GM21723 (cell line): Measurements from ENCODE around the gene WTIP.
"Not testable (repeated sequence)": the region's sequence is repeated elsewhere in the genome, so short reads cannot be mapped to it uniquely, and the experiment has no call there.

Experiments used
- ATAC-seq: cut with Tn5 transposase; IDR thresholded peaks from one replicate; pipeline ENCODE4 v1.9.1; 2021; ENCODE audit warnings: mild to moderate bottlenecking, moderate library complexity; ENCODE audit not compliant: unreplicated experiment

WTIP gene

DNA sequence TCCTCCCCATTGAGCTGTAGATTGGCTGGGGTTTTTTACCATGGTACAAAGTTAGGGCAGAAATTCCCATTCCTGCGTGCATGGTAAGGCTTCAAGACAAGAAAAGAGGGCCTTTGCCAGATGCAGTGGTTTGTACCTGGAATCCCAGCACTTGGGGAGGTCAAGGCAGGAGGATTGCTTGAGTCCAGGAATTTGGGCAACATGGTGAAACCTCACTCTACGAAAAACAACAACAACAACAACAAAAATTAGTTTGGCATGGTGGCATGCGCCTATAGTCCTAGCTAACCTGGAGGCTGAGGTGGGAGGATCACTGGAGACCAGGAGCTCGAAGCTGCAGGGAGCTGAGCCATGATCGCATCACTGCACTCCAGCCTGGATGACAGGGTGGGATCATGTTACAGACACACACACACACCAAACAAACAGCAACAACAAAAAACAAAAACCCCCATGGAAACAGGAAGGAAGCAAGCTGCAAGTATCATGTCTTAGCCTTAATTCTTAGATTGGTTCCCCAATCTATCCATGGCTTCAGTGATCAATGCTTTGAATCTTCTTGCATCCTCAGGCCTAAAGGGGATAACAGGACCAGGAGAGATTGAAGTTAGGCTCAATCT lies 5.5 kb upstream of the WTIP start:
- no peak for ATAC-seq

DNA sequence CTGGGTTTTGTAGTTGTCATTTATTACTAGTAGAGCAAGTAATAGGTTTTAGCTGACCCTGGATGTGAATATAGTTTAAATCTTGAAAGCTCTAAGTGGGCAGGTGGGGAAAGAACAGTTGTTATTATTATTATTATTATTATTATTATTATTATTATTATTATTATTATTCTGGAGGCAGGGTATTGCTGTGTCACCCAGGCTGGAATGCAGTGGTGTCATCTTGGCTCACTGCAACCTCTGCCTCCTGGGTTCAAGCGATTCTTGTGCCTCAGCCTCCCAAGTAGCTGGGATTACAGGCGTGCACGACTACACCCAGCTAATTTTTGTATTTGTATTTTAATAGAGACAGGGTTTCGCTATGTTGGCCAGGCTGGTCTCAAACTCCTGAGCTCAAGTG lies 3.1 kb upstream of the WTIP start:
- not testable (repeated sequence) for ATAC-seq

DNA sequence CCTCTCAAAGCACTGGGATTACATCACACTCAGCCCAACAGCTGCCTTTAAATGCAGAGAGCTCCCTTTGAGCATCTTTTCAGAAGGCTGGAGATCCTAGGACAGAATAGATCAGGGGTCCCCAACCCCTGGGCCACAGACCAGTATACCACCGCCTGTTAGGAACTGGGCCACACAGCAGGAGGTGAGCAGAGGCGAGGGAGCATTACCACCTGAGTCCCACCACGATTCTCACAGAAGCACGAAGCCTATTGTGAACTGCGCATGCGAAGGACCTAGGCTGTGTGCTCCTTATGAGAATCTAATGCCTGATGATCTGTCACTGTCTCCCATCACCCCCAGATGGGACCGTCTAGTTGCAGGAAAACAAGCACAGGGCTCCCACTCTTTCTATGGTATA lies 2.2 kb upstream of the WTIP start:
- ATAC-seq, result no peak

DNA sequence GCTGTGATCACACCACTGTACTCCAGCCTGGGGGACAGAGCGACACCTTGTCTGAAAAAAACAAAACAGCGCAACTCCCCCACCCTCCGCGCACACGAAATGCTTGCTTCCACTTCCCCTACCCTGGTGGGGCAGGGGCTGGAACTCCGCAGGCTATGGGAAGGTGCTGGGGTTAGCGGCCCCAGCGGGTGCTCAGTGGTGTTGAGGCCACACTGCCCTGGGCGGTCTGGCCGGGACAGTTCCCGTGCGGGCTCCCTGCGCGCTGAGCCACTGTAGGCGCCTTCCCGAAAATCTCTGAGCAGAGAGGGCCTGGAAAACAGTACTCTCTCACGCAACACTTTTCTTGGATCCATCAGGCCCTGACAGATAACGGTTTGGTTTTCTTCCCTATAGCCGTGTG lies 1.1 kb upstream of the WTIP start:
- ATAC-seq, result no peak

DNA sequence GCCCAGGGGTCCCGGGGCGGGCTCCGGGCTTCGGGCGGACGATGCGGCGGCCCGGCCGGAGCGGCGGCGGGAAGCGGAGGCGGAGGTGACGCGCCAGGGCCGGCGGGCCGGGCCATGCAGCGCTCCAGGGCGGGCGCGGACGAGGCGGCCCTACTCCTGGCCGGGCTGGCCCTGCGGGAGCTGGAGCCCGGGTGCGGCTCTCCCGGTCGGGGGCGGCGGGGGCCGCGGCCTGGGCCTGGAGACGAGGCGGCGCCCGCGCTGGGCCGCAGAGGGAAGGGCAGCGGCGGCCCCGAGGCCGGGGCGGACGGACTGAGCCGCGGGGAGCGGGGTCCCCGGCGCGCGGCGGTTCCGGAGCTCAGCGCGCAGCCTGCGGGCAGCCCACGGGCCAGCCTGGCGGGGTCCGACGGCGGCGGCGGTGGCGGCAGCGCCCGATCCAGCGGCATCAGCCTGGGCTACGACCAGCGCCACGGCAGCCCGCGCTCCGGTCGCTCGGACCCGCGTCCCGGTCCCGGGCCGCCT lies 362 bp downstream of the WTIP start:
- no peak for ATAC-seq

DNA sequence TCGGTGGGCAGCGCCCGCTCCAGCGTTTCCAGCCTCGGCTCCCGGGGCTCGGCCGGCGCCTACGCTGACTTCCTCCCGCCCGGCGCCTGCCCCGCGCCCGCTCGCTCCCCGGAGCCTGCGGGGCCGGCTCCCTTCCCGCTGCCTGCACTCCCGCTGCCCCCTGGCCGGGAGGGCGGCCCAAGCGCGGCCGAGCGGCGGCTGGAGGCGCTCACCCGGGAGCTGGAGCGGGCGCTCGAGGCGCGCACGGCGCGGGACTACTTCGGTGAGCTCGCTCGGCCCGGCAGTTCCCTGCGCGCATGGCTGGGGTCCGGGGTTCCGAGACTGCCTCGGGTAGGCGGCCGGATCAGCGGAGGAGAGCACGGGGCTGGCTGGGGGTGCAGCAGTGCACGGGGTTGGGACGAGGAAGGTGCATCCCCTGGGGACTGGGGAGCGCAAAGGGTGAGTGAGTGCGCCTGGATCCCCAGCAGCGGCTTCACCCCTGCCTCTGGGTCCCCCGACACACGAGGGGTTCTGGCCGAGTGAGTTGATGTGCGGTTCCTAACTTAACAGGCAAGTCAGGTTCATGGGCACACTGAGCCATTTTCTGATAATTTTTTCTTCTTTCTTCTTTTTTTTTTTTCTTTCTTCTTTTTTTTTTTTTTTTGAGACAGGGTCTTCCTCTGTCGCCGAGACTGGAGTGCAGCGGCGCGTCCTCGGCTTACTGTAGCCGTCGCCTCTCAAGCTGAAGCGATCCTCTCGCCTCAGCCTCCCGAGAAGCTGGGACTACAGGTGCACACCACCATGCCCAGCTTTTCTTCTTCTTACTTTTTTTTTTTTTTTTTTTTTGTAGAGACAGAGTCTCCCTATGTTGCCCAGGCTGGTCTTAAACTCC lies 1.1 kb downstream of the WTIP start:
- no peak for ATAC-seq

DNA sequence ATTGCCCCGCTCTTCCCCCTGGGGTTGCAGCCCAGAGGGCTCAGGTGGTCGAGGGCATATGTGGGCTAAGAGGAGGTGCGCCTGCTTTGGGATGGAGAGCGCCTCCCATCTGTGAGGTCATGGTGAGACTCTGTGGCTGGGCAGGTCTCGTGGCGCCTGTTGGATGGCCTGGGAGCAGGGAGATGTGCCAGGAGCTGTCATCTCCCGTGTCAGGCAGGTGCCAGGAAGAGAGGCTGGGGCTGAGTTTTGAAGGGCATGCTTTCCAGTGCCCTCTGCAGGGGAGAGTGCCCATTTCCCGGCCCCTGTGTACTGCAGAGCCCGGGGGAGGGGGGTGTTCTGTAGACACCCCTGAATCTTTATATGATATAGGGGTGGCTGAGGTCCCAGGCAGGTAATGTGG lies 2.8 kb downstream of the WTIP start:
- ATAC-seq, result no peak

DNA sequence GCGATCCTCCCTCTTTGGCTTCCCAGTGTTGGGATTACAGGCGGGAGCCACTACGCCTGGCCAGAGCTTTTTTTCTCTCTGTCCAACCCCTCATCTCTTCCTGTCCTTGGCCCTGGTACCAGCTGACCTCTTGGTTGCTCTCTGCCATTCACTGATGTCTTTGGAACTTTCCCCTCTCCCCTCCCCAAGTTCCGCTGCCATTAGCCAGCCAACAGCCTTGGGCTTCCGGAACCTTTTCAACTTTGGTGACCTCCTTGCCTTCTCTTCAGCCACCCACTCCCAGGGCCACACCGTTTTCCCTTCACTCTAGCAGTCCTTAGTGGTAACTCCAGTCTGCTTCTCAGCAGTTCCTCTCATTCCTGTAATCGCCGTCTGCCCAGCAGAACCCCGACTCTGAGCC lies 4.3 kb downstream of the WTIP start:
- no peak for ATAC-seq

DNA sequence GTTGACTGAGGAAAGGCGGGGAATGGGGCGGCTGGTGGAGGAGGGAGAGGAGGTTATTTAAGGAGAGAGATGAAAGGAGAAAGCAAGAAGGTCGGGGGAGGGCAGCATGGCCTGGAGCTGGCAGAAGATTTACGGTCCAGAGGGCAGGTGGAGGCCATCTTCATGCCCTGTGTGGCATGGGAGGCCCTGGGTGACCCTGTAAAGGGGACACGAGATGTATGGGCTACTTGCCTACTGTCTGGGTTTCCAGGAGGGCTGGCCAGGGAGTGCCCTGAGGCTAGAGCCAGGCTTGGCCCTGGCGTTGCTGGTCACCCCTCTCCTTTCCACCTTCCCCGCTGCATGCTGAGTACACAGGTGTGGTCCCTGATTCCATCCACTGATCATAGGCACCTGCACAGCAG lies 6.1 kb downstream of the WTIP start:
- ATAC-seq, result no peak

DNA sequence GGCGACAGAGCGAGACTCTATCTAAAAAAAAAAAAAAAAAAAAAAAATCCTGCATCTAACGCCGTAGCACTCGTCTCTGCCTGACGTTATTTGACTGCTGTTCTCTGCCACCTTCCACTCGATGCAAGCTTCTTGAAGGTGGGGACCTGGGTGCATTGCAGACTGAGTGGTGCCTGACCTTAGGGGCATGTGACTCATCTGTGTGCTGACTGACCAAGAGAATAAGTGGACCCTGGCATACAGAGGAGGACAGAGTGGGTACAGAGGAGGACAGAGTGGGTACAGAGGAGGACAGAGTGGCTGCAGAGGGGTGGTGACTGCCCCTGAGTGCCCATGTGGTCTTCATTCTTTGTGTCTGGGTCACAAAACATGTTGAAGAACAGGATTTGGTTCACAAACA lies 7.6 kb downstream of the WTIP start:
- ATAC-seq, result no peak

DNA sequence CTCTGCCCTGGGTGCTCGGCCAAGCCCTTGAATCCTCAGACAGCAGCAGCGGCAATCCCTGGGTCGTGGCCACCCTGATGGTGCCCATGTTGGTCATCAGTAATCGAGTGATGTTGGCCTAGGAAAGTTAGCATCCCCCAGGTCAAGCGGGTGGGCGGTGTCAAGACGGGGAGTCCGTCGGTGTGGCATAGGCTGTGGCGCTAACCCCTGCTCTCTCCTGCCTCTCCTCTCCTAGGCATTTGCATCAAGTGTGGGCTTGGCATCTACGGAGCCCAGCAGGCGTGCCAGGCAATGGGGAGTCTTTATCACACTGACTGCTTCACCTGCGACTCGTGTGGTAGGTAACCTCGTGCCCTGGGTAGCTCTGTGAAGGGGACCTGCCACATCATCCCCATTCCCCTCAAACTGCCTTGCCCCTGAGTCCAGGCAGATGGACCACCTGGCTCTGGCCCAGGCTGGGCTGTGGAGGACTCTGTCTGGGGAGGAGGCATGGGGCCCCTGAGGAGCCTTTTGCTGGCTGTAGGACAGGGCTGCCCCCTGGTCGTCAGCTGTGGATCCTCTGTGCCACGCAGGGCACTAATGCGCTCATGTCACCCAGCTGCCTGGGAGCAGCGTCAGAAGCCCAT lies 8.7 kb downstream of the WTIP start:
- ATAC-seq, result no peak

DNA sequence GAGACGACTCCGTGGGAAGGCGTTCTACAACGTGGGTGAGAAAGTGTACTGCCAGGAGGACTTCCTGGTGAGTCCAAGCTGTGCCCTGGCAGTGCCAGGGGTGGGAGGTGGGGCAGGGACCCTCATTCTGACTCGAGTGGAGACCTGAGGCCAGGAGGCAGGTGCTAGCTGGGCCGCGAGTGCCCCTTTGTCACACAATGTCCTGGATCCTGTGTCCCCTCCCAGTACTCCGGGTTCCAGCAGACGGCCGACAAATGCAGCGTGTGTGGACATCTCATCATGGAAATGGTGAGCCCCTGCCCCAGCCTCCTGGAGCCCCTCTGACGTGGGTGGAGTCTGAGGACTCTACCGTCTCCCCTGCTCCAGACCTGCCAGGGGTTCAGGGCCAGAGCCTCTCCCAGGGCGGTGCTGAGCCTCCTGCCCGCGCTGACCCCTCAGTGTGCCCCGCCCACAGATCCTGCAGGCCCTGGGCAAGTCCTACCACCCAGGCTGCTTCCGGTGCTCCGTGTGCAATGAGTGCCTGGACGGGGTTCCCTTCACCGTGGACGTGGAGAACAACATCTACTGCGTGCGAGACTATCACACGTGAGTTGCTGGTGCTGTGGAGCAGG lies 11.6 kb downstream of the WTIP start:
- no peak for ATAC-seq

DNA sequence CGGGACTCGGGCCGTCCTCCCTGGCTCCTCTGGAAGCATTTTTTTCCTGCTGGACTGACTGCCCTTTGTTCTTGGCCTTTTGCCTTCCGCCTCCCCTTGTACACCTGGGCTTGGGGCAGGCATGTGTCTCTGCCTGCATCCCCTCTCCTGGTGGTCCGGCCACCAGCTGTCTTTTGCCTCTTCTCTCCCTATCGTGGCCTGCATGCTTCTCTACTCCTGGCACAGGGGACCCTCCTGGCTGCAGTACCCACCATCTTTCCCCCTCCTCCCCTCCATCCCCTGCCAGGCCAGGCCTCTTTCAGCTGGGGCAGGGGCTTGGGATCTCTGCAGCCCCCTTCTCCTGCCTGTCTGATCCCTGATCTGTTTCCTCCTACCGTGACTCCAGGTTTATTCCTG lies 12.1 kb downstream of the WTIP start:
- no peak for ATAC-seq

DNA sequence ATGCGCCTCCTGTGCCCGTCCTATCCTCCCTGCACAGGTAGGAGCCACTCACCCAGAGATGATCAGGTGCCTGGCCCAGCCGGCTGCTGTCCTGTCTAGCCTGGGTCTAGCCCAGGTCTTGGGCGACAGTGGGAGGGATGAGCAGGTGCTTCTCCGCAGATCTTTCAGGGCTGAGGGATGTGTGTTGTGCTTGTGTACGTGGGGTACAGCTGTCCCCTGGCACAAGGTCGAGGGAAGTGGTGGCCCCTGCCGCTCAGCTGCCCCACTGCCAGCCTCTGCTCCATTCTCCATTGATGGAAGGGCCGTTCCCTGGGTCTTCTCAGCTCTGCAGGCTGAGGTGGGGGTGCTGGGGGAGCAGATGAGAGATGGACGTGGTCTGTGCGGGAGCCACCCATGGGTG lies 13.0 kb downstream of the WTIP start:
- no peak for ATAC-seq

DNA sequence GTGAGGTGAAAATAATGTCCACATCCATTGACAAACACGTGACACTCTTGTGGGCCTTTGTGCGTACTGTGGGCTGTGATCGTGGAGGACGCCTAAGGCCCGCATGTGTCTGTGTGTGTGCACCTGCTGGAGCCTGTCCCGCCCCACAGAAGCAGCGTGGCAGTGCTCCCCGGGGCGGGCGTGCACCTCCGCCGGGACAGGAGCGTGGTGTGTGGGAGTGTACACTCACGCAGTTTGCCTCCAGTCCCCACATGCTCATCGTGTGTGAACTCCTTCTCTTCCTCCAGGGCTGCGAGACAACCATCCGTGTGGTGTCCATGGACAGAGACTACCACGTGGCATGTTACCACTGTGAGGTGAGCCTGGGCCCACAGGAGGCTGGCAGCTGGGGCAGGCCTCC lies 13.9 kb downstream of the WTIP start:
- ATAC-seq, result no peak

DNA sequence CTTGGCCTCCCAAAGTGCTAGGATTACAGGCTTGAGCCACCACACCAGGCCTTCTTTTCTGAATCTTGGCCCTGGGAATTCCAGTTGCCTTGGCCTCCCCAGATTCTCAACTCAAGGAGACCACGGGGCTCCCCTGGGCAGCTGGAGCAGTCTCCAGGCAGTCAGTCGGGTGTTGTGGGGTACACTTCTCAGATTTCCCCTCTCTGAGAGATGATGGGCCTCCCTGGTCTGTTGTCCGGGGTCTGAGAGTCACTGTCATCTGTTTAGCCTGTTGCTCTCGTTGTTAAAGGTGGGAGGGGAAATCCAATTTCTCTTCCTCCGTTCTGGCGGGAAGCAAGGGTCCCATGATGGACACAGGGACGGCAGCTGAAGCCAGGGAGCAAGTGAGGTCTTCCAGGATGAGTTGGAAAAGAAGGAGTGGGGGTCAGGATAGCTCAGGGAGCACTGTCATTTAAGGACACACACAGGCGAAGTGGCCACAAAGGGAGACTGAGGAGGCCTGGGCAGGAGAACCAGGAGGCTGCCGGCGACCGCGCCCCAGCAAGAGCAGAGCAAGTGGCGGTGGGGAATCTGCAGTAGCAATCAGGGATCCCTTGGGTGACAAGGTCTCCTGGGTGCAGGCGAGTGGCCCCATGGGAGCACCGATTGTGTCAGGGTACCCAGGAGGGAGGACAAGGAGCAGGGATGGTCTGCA lies 15.7 kb downstream of the WTIP start:
- no peak for ATAC-seq

DNA sequence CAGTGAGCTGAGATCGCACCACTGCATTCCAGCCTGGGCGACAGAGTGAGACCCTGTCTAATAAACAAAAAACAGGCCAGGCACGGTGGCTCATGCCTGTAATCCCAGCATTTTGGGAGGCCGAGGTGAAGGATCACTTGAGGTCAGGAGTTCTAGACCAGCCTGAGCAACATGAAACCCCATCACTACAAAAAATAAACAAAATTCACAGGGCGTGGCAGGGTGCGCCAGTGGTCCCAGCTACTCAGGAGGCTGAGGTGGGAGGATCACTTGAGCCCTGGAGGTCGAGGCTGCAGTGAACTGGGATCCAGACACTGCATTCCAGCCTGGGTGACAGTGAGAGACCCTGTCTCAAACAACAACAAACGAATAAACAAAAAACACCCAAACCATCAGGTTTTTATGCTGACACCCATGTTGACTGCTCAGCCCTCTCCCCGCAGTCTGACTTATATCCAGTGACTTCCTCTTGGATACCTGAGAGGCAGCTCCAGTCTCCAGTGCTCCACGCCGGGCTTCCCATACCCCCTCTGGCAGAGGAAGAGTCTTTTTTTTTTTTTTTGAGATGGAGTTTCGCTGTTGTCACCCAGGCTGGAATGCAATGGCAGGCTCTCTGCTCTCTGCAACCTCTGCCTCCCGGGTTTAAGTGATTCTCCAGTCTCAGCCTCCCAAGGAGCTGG lies 17.7 kb downstream of the WTIP start:
- no peak for ATAC-seq

DNA sequence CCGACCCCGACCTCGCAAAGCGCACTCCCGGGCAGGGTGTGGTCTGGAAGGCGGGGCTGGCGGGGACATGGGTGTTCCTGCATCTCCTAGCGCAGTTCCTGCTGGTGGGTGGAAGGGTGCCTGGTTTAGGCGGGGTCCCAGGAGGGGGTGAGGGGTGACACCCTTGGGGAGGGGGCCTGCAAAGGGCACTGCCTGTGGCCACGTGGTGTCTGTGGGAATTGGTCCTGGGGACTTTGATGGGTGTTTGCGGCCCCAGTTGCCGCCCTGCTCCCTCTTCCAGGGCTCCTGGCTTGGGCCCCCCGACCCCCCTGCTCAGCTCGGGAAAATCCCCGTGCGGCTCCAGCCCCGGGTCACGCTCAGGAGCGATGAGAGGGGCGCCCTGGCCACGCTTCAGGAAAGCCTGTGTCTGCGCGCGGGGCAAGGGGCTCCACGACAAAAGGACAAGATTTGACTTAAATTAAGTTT lies 19.1 kb downstream of the WTIP start:
- ATAC-seq, result no peak

DNA sequence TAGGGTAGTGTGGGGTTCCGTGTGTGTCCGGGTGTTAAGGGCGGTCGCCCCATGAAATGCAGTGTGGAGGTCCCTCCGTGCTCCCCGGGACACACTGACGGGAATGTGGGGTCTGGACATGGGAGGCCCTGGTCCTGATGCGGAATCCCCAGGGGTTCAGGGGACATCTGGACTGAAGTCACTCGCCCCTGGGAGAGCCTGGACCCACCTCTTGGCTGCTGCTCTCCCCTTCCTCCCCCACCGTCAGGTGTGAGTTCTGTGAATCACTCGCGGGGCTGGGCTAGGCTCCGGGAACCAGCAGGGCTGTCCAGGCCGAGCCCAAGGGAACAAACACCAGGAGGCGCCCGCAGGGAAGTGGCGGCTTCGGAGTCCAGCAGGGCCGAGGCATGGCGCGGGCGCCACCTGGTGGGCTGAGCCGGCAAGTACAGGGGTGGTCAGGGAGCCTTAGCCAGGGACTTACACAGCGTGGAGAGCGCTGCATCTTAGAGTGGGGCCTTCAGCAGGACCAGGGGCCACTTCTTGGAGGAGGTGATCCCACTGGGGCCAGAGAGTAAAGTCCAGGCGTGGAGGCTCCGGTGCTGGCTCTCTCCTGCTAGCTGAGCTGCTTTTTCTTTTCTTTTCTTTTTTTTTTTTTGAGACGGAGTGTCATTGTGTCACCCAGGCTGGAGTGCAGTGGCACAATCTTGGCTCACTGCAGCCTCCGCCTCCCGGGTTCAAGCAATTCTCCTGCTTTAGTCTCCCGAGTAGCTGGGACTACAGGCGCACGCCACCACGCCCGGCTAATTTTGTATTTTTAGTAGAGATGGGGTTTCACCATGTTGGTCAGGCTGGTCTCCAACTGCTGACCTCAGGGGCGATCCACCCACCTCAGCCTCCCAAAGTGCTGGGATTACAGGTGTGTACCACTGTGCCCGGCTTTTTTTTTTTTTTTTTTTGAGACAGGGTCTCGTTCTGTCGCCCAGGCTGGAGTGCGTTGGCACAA lies 20.1 kb downstream of the WTIP start:
- peak; percentile 78 for ATAC-seq
